Anterior cingulate cortex (tissue), 58 donors: Measurements from ENCODE around the gene MYO18B.
"Not testable (repeated sequence)": the region's sequence is repeated elsewhere in the genome, so short reads cannot be mapped to it uniquely, and the experiment has no call there.

Experiments
- DNase-seq, 58 donors: peaks; one replicate each; lab custom pipeline; 2025; lab: John Stamatoyannopoulos, UW

MYO18B gene

GRCh38 chr22:25966448-25966913, 224.5 kb downstream of the MYO18B start:
- no peak for DNase-seq

- DNase-seq = no peak
Measured at GRCh38 chr22:25969286-25969685, 227.3 kb downstream of the MYO18B start.

GRCh38 chr22:25969901-25970300, 227.9 kb downstream of the MYO18B start:
- no peak for DNase-seq

DNA sequence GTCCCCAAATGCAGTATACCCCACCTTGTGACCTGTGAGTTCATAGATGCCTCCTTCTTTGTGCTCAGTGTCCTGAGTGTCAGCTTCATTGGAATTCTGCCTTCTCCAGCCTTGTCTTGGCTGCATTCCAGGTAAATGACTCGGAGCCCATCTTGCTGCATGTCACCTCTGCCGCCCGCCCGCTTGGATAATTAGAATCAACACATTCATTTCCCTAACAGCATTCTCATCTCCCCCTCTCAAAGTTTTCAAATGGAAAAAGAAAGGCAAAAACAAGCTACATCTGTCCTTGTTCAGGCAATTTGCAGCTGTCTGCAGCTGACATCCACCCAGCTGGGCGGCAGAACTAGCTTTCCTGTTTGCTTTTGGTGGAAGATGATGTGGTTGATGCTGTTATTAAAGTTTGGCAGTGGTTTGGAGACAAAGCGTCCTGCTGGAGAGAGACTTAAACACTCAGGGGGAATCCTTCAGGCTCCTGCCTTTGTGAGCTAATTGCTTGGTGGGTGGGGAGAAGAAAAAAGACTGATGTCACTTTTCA, 228.5 kb downstream of the MYO18B start:
- DNase-seq = peak in 3 of 58 donors; percentile 6 to 59 (median 12)

DNA sequence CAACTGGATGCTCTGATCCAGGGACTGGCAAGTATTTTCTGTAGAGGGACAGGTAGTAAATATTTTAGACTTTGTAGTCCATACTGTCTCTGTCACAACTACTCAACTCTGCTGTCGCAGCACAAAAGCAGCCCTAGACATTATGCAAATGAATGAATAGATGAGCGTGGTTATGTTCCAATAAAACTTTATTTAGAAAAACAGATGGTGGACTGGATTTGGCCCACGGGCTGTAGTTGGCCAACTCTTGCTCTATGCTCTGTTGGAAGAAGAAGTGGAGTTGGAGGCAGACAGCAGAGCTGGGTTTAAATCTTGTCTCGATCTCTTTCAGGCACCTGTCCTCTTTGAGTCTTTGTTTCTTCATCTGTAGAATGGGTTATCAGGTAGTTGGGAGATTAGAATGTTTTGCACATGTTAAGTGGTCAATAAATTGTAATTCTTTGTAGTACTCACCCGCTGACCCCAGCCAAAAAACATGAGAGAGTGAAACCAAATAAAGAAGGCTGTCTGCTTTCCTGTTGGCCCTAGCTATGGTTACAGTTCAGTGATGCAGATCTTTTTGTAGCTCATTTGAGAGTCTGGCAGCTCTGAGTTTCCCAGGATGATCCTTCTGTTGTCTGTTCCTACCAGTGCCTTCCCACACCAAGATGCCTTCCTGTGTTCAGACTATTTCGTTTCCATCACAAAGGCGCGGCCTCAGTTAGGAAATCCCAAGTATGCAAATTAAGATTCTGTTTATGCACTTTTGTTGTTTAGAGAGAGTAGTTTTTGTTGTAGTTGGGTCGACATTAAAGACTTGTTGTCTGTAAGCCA, 229.2 kb downstream of the MYO18B start:
- DNase-seq = no peak

GRCh38 chr22:25972397-25972796, 230.4 kb downstream of the MYO18B start:
- no peak for DNase-seq

DNA sequence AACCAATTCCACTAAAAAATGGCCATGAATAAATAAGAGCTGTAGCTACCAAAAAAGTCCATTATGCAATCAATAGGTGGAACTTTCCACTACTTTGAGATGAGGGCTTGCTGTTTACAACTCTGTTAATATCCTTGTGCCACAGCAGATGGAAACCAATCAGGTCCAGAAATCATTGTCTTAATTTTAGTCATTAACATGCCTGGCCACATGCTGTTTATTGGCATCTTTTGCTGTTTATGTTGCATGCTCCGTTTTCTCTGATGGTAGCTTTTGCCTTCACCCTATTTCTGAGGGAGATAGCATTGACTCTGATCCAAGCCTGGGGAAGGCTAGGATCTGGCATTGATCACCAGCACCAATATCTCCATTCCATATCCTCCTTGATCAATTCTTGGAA, 234.4 kb downstream of the MYO18B start:
- DNase-seq = no peak

DNA sequence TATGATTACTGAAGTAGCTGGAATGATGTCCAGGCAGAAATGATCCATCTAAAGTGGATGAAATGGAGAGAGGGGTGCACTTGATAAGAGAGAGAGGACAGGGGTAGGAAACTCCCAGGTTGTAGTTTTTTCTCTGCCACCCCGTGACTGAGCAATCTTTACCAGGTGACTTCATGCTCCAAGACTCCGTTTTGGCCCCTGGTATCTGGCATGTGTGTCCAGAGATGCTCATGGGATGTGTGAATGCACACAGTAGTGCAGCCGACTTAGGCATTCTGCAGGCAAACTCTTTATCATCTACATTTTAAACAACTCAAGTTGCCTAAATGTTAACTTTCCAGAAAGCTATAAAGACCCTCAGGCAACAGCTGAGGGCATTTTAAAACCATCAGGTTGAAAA, 238.0 kb downstream of the MYO18B start:
- DNase-seq = no peak

GRCh38 chr22:25984911-25985310, 242.9 kb downstream of the MYO18B start:
- not testable (repeated sequence) for DNase-seq

- no peak for DNase-seq
Measured at GRCh38 chr22:25987948-25988347, 246.0 kb downstream of the MYO18B start.

DNA sequence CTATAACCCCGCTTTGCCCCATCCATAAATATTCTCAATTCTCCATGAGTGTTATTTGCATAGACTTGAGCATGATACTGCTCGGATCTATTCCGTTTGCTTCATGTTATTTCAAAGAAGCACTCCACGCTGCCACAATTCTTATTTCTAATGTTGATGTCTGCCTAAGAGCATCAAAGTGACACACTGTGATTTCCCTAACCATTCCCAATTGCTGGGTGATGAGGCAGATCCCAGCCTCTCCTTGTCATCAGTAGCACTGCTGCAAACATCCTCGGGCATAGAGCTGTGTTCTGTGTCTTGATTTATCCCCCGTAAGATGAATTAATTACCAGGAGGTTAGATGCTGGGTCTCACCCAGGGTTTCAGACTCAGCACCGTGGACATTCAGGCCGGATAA, 249.0 kb downstream of the MYO18B start:
- no peak for DNase-seq

DNA sequence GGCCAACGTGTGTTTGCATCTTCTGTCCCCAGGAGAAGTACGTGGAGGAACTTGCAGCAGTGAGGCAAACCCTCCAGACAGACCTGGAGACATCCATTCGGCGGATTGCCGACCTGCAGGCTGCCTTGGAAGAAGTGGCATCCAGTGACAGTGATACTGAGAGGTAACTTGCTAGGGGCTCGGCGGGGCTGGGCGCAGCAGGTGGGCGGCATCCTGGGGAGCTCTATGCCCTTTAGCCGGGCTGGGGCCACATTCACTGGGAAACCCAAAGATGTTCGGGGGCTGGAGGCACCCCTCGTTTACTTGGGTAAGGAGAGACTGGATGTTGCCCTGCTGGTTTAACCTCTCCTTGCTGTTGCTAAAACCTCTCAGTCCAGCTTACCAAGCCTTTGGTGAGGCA, 250.3 kb downstream of the MYO18B start:
- no peak for DNase-seq

DNA sequence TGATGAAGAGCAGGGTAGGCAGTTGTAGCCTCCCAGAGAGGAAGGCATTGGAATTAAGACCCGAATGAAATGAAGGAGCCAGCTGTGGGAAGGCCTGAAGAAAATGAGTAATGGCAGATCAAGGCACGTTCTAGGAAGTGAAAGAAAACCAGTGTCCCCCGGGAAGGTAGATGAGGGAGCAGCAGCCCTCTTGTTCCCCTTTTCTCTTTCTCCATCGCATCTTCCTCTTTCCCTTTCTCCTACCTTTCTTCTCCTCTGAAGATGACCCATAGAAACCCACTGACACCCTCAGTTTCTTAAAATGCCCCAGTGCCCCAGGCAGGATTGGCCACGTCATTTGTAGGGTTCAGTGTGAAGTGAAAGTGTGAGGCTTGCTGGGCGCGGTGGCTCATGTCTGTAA, 254.7 kb downstream of the MYO18B start:
- DNase-seq = no peak

GRCh38 chr22:25997886-25998775, 256.1 kb downstream of the MYO18B start:
- DNase-seq = no peak

- no peak for DNase-seq
Measured at GRCh38 chr22:26002456-26002855, 260.5 kb downstream of the MYO18B start.

- DNase-seq = no peak
Measured at GRCh38 chr22:26004477-26004876, 262.5 kb downstream of the MYO18B start.

- DNase-seq = no peak
Measured at GRCh38 chr22:26008587-26008986, 266.6 kb downstream of the MYO18B start.

DNA sequence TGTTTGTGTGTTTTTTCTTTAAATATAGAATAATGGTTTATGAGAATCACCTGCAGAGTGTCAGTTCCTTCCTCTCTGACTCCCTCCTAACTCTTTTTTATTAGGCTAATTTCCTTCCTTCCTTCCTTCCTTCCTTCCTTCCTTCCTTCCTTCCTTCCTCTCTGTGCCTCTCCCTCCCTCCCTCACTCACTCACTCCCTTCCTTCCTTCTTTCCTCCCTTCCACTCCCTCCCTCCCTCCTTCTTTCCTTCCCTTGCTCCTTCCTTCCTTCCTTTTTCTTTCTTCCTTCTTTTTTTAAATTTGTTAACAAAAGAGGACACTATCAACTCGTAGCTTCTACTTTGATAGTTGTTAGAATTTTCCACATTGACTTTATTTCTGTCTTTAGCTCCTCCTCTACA, 274.9 kb downstream of the MYO18B start:
- no peak for DNase-seq

GRCh38 chr22:26017932-26018331, 275.9 kb downstream of the MYO18B start:
- no peak for DNase-seq

DNA sequence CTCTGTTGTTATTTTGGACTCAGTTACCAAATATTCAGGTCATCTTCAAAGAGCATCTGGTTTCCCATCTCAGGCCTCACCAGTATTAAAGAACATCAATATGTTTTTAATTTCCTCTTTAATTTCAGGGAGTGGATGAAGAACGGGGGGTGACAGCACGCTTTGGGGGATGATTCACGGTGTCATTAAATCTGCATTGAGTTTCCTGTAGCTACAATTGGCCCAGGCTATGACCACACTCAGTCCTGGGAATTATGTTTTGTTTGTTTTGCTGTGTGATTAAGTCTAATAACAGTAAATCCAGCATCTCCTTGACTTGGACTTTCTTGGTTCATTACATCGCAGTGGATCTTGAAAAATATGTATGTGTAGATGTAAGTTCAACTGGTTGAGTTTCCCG, 277.6 kb downstream of the MYO18B start:
- no peak for DNase-seq

- no peak for DNase-seq
Measured at GRCh38 chr22:26021516-26021915, 279.5 kb downstream of the MYO18B start.
